Measurements from ENCODE around the gene IQCC. TPM values are rescaled to one million over a fixed set of nuclear protein-coding genes. Genes with fewer than 3 reads are reported as not detected.

The IQCC gene
- total RNA-seq, 1 experiment from 2014 or later, result 5.5 TPM

- no peak for DNase-seq (ENCODE audit: low read depth)
- in situ Hi-C loops (cut with HindIII; ENCODE audit: low pct_unique_long_range_greater_than_20kb, low sequenced_read_pairs), result no loop called here
Measured at GRCh38 chr1:32219022-32219421, 13.6 kb downstream of the IQCC start.

- in situ Hi-C loops (cut with HindIII; ENCODE audit: low pct_unique_long_range_greater_than_20kb, low sequenced_read_pairs), result no loop called here
- peak; percentile 74 for DNase-seq (ENCODE audit: low read depth)
Measured at GRCh38 chr1:32220746-32221580, 15.5 kb downstream of the IQCC start.

- in situ Hi-C loops (cut with HindIII; ENCODE audit: low pct_unique_long_range_greater_than_20kb, low sequenced_read_pairs), result no loop called here
- no peak for DNase-seq (ENCODE audit: low read depth)
Measured at GRCh38 chr1:32221581-32221979, 16.1 kb downstream of the IQCC start.

DNA sequence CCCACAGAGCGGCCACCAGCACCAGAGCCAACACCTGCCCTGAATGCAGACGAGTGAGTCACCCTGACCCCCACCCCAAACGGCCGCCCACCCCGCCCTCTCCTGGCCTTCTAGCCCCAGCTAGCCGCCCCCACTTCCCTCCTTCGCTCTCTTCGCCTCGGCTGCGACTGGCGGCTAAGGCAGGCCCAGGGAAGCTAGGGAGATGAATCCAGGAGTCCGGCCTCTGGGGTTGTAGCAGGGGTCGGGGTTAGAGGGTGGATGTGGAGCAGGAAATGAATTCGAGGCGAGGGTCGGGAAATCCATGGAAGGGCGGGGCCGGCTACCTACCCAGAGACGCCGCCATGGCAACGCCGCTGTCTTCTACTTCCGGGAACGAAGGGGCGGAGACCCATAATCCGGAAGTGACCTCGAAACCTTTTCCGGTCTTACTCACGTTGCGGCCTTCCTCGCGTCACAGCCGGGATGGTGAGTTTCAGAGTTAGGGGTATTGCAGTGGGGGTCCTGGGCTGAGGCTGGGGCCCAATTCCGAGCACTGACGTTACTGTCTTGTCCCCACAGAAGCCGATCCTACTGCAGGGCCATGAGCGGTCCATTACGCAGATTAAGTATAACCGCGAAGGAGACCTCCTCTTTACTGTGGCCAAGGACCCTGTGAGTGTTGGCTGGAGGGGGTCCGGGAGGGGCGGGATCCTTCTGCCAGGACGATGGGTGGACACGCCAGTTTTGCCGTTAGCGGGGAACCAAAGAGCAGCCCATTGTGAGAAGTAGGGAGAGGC, 16.7 kb downstream of the IQCC start, which contains the start of the genes EIF3I and TMEM234:
Gene EIF3I (plus strand): TSS at position 428 of the 776 bp plus-strand sequence. CDS start 35 bp downstream, at position 463.
Gene TMEM234 (minus strand): TSS at position 374 of the 776 bp plus-strand sequence. CDS start 31 bp downstream, at position 343.
- DNase-seq (ENCODE audit: low read depth), result peak; percentile 78
- in situ Hi-C loops (cut with HindIII; ENCODE audit: low pct_unique_long_range_greater_than_20kb, low sequenced_read_pairs), result no loop called here

DNA sequence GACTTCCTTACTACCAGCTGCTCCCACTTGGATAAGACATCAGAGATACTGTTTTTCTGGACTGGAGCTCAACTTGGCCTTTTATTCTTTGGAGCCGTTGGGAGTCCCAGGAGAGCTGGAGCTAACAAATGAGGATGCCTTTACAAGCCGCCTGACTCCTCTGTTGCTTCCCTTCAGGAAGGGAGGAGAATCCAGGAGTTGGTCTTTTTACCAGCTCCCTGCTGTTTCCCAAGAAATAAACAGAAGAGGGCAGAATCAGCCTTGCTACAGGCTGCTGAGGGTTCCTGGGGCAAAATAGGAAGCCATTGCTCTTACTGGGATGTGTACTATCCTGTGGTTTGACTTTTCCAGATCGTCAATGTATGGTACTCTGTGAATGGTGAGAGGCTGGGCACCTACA, 18.2 kb downstream of the IQCC start:
- in situ Hi-C loops (cut with HindIII; ENCODE audit: low pct_unique_long_range_greater_than_20kb, low sequenced_read_pairs), result no loop called here
- no peak for DNase-seq (ENCODE audit: low read depth)

GRCh38 chr1:32224285-32224684, 18.8 kb downstream of the IQCC start:
- no peak for DNase-seq (ENCODE audit: low read depth)
- in situ Hi-C loops (cut with HindIII; ENCODE audit: low pct_unique_long_range_greater_than_20kb, low sequenced_read_pairs), result no loop called here

- in situ Hi-C loops (cut with HindIII; ENCODE audit: low pct_unique_long_range_greater_than_20kb, low sequenced_read_pairs), result no loop called here
- DNase-seq (ENCODE audit: low read depth), result no peak
Measured at GRCh38 chr1:32228771-32229170, 23.3 kb downstream of the IQCC start.

DNA sequence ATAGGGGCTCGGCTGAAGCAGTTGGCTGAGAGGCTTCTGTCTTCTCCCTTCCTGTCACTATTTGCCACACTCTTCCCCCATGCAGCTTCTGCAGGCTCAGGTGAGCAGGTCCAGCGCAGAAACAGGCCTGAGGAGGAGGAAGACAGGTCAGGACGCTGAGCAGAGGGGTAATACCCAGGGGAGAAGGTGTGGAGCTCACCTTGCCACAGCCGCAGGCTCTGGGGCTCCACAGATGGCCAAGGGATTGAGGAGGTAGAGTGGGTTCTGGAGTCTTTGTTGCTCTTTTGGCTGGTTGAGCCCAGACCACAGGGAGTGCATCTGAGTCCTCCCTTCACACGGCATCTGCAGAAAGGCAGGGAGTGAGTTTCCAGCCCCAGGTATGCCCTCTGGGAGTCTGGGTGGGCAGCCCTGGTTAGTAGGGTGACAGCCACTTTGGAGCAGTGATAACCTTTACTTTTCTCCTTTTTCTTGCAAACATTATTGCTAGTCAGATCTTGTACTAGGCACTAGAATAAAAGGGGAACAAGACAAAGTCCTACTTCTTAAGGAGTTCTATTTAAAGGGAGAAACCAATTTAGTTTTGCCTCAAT, 26.5 kb downstream of the IQCC start:
- DNase-seq (ENCODE audit: low read depth), result no peak
- in situ Hi-C loops (cut with HindIII; ENCODE audit: low pct_unique_long_range_greater_than_20kb, low sequenced_read_pairs), result no loop called here

DNA sequence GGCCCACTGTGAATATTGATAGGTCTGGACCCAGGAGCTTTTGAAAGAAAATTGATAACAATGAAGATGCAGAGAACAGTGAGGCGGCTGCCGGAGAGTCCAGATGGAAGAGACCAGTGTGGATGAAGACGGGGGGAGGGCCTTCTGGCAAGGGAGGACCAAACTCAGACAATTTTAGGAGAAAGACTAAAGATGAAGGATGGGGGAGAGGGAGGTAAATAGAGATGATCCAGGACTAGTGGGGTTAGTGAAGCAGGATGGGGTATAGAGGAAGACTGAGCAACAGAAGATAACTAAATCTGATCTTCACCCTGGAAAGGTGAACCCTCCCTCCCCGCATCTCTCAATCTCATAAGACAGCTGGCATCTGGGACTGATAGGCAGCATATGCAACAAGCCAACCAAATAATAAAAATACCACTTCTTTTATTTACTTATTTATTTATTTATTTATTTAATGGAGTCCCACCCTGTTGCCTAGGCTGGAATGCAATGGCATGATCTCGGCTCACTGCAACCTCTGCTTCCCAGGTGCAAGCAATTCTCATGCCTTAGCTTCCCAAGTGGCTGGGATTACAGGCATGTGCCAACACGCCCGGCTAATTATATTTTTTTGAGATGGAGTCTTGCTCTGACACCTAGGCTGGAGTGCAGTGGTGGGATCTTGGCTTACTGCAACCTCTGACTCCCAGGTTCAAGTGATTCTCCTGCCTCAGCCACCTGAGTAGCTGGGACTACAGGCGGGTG, 27.3 kb downstream of the IQCC start:
- in situ Hi-C loops (cut with HindIII; ENCODE audit: low pct_unique_long_range_greater_than_20kb, low sequenced_read_pairs), result no loop called here
- DNase-seq (ENCODE audit: low read depth), result no peak

DNA sequence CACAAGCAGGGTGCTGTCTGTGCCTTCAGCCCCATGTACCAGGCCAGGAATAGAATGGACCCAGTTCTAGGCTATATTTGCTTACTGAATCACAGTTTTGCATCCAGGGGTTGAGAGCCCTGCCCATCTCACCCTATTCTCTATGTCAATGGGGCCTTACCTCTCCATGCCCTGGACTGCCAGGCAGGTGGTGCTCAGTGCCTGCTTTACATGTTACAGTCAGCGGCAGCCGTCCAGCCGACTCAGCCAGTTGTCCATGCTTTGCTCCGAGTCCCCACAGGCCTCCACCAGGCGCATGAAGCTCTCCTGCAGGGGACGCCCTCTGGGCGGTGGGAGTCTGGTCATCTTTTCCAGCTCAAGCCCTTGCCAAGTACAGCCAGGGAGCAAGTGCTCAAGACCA, 29.3 kb downstream of the IQCC start:
- in situ Hi-C loops (cut with HindIII; ENCODE audit: low pct_unique_long_range_greater_than_20kb, low sequenced_read_pairs), result no loop called here

GRCh38 chr1:32239337-32239736, 33.9 kb downstream of the IQCC start:
- in situ Hi-C loops (cut with HindIII; ENCODE audit: low pct_unique_long_range_greater_than_20kb, low sequenced_read_pairs), result no loop called here
- DNase-seq (ENCODE audit: low read depth), result no peak

More for the DNA sequence above, 29.3 kb downstream of the IQCC start:
- DNase-seq (ENCODE audit: low read depth), result no peak

DNA sequence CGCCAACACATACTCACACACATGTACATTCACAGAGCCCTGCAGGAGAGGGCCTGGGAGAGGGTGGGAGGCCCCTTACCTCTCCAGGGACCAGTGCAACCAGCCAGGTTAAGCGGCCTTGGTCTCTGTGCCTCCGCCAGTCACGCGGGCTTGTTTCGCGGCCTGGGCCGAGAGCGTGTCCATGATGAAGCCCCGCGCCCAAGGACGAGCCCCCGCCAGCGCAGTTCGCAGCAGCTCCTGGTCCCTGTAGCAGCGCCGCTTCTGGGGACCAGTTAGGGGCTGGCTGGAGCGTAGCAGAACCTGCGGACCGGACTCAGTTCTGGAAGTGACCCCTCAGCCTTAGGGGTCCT, 34.3 kb downstream of the IQCC start:
- DNase-seq (ENCODE audit: low read depth), result no peak
- in situ Hi-C loops (cut with HindIII; ENCODE audit: low pct_unique_long_range_greater_than_20kb, low sequenced_read_pairs), result no loop called here

GRCh38 chr1:32240140-32240951, 34.9 kb downstream of the IQCC start:
- in situ Hi-C loops (cut with HindIII; ENCODE audit: low pct_unique_long_range_greater_than_20kb, low sequenced_read_pairs), result no loop called here
- peak; percentile 54 for DNase-seq (ENCODE audit: low read depth)

- in situ Hi-C loops (cut with HindIII; ENCODE audit: low pct_unique_long_range_greater_than_20kb, low sequenced_read_pairs), result no loop called here
- no peak for DNase-seq (ENCODE audit: low read depth)
Measured at GRCh38 chr1:32241001-32241763, 35.7 kb downstream of the IQCC start.

DNA sequence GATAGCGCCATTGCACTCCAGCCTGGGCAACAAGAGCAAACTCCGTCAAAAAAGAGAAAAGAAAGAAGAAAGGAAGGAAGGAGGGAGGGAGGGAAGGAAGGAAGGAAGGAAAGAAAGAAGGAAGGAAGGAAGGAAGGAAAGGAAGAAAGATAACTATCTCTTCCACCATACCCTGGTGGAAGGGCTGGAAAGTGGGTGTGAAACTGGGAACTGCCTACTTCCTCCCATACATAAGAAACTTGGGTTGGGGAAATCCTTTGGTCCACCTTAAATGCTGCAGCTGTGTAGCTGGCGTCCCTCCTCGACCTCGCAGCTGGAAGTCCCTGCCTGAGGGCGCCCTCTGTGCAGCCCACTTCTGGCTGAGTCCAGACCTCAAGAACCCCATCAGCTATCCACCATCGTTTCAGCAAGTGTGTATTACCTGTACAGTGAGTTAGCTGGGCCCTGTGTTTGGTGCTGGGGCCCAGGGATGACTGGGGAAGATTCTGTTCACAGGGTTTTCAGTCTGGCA, 36.9 kb downstream of the IQCC start:
- in situ Hi-C loops (cut with HindIII; ENCODE audit: low pct_unique_long_range_greater_than_20kb, low sequenced_read_pairs), result no loop called here
- no peak for DNase-seq (ENCODE audit: low read depth)

DNA sequence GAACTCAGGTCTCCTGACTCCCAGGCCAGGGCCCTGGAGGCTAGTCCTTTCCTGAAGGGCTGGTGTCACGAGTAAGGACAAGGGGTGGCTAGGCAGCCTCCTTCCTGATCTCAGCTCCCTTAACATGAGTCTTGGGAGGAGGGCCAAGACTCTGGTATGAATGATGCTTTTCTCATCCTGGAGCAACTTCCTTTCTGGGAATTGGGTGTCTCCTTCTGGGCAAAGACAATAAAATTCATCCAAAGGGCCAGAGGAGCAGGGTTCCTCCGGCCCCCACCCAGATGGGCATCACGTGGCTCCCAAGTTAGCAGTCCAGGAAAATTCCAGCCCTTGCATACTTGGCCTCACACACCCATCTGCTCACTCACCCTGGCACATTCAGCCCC, 41.4 kb downstream of the IQCC start, which contains the start of gene FAM167B:
Gene FAM167B (plus strand): TSS at position 335 of the 386 bp plus-strand sequence. CDS start 200 bp downstream, outside the sequence.
- no peak for DNase-seq (ENCODE audit: low read depth)
- in situ Hi-C loops (cut with HindIII; ENCODE audit: low pct_unique_long_range_greater_than_20kb, low sequenced_read_pairs), result no loop called here

GRCh38 chr1:32247452-32247851, 42.0 kb downstream of the IQCC start:
- in situ Hi-C loops (cut with HindIII; ENCODE audit: low pct_unique_long_range_greater_than_20kb, low sequenced_read_pairs), result no loop called here
- DNase-seq (ENCODE audit: low read depth), result no peak
